Fibroblast of skin of left biceps (primary cell): Measurements from ENCODE around the gene DPM2.

ENCODE experiments used
- DNase-seq, 2 experiments: peaks; one replicate each; pipeline ENCODE4 v3.0.0-alpha.2; 2013; ENCODE audit warnings: low read depth in 2 of 2

The DPM2 gene

GRCh38 chr9:127955294-127956015 lies 17.8 kb upstream of the DPM2 start:
- DNase-seq, result no peak

DNA sequence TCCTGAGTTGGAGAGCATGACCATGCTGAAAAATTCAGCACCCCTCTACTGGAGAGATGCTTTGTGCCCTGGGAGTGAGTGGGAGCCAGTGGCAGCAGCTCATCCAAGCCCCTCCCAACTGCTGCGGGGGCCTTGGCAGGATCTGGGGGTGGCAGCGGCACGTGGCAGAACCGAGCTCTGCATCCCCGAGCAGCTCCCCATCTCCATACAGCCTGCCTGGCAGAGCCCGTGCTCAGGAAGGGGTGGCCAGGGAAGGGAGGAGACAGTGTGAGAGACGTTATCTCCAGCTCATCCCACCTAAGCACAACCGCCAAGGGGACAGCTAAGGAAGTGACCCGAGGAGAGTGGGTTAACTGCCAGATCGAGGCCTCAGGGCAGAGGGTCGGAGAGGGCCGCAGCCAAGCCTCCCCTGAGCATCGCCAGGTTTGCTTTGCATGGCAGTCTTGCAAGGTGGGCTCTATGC lies 17.2 kb upstream of the DPM2 start:
- DNase-seq, result no peak

DNA sequence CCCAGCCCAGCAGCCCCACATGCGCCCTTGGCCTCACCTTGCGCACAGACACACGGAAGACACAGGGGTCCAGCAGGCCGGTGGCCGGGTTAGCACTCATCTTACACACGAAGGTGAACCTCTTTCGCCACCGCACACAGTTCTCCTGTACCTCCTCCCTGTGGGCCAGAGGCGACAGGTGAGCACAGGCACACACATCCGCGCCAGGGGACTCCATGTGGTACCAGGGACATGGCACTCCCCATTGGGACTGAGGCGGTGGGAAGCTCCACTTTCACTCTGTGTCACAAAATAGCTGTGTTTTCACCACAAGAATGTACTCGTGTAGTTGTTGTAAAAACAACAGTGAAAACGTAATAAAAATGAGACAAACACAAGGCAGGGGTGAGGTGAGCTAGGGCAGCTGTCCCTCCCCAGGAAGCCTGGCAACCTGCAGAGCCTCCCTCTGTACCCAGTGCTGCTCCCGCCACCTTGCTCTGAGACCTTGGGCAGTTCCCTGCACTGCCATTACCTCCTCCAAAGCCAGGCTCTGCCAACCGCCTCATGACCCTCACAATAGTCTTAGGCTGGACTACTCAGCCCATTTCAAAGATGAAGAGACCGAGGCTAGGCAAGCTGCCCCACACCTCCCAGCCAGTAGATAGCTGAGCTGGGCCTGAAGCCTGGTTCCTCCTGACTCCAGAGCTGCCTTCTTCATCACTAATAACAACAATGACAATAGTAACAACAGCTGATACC lies 16.3 kb upstream of the DPM2 start:
- no peak for DNase-seq

GRCh38 chr9:127953154-127953553 lies 15.5 kb upstream of the DPM2 start:
- DNase-seq, result no peak

DNA sequence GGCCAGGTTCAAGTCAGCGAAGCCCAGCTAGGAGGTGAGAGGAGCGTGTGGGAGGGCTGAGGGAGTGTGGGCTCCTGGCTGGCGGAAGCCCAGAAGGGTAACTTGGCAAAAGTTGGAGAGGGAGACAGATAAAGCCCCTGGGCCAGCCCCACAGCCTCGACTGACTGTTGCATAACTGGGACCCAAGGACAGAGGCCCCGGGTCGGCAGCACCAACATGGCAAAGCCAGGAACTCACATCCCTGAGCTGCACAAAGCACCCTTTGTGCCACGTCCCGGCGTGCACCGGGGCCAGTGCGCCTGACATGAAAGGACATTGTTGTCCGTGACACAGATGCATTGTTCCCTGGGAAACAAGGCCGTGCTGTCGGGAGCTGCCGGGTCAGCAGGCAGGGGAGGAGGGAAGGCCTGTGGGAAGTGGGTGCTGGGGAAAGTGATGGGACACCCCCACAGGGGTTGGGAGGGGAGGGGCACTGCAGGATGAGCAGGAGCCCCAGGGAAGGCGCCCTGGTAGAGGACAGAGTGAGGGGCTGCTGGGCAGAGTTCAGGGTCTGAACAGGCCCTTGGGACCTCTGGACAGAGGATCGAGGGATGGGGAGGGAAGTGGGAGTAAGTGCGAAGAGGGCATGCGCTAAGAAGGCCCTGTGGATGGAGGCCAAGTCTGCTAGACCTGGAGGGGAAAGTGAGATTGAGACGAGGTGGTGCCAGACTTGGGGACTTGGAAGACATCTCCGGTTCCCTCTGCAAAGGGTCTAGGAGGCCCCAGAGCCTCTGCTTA lies 13.0 kb upstream of the DPM2 start:
- DNase-seq, result no peak

DNA sequence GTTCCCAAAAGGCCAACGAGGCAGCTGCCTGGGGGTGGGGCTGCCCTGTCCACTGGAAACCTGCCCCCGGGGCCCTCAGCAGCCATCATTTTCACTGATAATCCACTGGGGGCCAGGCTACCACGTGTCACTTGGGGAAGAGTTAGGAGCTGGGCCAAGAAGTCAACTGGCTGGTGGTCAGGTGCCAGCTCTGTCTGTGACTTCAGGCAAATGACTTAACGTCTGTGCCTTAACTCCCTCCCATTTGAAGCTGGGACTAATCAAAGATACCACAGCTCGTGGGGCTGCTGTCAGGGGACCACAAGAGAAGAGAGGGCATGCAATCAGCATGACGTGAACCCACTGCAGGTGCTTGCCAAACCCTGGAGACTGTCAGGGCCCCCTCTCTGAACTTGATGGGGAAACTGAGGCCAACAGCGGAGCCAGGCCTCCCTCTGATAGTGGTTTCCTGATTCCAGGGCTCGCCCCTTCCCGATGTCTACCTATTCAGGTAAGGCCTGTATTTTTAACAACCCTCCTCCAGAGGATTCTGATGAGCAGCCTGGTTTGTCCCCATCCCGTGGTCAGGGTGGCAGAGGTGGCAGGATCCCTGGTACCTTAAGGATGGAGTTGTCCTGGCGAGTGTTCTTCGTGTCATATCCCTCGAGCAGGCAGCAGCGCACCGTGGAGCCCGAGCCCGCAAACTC lies 12.3 kb upstream of the DPM2 start:
- DNase-seq, result no peak

- DNase-seq, result no peak
Measured at GRCh38 chr9:127947841-127948710, 10.4 kb upstream of the DPM2 start.

GRCh38 chr9:127946728-127947127 lies 9.1 kb upstream of the DPM2 start:
- DNase-seq, result no peak

GRCh38 chr9:127945942-127946341 lies 8.3 kb upstream of the DPM2 start:
- no peak for DNase-seq

GRCh38 chr9:127945338-127945737 lies 7.7 kb upstream of the DPM2 start:
- no peak for DNase-seq

DNA sequence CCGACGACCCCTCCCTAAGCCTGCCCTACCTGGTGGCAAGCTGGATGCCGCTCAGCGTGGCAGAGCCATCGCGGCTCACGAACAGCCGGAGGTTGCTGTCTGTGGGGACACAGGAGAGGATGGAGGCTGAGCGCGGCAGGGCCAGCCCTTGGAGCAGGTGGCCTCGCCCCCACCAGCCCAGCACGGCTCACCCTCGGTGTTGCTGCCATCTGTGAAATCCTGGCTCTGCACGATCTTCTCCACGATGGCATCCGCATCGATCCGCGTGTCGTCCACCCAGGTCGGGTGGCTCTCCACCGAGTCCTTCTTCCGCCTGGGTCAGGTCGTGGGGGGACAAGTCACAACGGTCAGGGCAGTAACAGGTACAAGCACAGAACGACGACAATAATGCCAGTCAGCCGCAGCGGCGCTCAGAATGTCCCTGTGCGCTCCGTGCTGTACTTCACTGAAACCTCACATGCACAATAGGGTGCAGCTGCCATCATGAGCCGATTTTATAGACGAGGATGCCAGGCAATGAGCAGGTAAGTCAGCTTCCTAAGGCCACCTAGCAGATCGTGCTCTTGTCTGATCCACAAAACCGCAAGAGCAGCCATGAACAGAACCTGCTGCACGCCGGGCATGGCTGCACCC lies 7.0 kb upstream of the DPM2 start:
- no peak for DNase-seq

DNA sequence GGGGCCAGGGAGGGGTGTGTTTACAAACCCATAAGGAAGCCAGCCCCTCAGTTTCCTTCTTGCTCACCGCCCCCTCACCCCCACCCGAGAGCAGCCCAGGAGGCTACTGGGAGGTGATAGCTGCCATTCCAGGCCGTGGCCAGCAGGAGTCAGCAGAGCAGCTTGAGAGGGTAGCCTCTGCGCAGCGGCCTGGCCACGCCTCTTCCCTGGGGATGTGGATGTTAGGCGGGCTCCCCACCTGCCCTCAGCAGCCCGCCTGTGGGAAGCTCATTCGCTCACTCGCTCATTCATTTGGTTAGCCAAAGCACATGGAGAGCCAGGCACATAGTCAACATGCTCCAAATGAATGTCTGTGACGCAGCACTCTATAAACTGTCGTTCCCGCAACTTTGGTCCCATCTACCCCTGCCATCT lies 6.1 kb upstream of the DPM2 start:
- DNase-seq, result no peak

DNA sequence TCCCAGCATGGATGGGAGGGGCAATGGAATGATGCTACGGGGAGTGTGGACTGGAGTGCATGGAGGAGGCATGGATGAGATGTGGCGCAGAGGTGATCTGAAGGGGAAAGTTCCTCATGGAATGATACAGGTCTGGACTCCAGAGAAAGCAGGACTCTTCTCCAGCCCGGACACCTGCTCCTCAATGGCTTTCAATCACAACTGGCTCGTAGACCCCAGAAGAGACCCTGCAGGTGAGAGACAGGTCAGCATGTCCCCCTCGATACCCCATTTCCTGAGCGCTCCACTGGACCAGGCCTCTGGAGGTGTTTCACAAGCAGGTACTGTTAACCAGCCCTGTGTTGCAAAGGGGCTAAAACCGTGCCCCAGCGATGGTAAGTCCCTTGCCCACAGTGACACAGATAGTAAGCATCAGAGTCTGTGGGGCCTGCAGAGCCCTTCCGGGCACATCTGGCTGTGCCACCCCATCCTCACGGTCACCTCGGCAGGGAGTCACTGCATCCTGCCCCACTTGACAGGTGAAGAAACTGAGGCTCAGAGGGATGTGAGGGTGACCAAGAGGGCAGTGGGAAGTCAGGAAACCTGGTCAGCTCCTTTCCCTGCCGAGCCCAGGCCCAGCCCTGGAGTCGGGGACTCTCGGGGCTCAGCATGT lies 5.5 kb upstream of the DPM2 start:
- DNase-seq, result no peak

DNA sequence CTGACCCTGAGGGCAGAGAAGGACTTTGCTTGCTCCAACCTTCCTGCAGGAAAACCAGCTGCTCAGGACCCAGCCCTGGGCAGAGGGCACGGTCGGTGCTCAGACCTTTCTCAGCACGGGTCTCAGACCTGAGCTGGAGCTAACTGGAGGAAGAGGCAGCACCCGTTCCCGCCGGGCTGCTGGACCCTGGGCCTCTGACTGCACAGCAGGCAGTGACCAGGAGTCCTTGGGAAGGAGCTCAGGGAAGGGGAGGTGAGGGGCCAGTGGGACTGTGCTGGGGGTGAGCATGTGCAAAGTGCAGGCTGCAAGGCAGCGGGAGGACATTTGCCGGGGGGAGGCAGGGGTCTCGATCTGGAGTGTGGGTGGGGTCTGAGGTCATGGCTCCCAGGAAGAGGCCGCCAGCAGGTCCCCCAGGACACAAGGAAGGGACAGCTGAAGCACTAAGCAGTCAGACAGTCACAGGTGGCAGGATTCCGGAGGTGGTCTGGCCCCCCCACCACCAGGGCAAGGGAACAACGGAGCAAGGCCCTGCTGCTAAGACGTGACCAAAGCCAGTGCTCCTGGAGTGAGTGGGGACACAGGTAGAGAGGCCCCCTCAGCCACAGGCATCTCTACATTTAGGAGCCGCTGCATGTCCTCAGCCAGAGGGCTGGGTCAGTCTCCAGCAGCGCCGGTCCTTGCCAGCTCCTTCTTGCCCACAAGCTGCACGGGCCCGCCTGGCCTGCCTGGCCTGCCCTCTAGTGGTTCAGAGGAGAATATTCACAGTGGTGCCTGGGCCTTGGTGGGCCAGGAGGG lies 4.8 kb upstream of the DPM2 start:
- DNase-seq, result no peak

DNA sequence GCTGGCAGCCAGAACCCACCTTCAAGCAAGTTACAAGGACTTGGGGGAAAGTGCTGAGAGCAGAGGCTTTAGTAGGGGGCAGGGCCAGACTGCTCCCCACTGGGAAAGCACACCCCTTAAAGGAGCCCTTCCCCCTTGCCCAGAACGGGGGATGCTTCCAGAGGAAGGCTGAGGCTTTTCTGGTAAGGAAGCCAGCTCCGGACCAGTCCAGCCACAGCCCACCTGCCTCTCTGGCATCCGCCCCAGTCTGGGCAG lies 4.2 kb upstream of the DPM2 start:
- DNase-seq, result no peak

GRCh38 chr9:127941062-127941960 lies 3.7 kb upstream of the DPM2 start:
- no peak for DNase-seq

DNA sequence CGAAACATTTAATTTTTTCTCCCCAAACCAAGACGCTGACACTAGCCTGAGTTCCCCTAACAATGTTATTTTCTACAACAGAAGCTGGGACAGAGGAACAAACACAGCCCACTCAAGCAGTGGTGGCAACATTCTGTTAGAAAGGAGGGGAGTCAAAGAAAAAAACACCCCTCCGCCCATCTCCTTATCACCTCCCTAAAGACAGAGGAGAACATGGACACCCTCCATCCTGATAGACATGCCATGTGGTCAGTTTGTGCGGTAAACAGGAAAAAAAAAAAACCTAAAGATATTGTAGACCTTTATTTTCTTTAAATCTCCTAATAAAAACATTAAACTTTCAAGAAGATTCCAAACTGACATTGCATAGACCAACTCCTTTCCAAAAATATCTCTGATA lies 2.9 kb upstream of the DPM2 start:
- DNase-seq, result no peak

DNA sequence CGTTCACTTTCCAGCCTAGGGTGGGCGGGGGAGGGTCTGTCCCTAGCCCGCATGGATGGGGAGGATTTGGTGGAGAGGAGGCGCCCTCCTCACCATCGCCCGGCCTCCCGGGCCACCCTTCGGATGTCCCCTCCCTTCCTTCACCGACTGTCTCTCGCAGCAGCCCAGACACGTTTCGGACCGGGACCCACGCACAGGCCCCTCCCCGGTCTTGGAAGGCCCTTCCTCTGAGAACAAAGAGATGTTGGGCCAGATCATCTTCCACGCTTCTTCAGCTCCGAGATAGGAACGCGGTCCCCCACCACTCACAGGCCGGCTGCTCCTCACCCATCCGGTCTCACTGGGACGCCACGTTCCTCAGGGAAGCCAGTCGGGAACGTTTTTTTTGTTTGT lies 640 bp upstream of the DPM2 start:
- no peak for DNase-seq

DNA sequence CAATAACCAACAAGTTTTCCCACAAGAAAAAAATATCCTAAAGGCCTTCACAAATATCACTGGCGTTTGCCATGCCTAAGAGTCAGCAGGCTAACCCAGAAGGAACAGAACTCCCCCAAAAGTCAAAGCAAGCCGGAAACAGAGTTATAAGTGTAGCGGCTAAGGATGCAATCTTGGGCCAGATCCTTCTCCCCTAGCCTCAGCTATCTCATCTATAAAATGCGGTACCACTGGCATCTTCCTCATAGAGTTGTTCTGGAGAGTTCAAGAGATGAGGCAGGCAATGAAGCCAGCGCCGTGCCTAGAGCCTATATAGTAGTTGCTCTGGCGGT lies 632 bp downstream of the DPM2 start:
- no peak for DNase-seq
